ENCODE data around the gene AGAP4.
"Not testable (repeated sequence)": the region's sequence is repeated elsewhere in the genome, so short reads cannot be mapped to it uniquely, and the experiment has no call there.

The AGAP4 gene

DNA sequence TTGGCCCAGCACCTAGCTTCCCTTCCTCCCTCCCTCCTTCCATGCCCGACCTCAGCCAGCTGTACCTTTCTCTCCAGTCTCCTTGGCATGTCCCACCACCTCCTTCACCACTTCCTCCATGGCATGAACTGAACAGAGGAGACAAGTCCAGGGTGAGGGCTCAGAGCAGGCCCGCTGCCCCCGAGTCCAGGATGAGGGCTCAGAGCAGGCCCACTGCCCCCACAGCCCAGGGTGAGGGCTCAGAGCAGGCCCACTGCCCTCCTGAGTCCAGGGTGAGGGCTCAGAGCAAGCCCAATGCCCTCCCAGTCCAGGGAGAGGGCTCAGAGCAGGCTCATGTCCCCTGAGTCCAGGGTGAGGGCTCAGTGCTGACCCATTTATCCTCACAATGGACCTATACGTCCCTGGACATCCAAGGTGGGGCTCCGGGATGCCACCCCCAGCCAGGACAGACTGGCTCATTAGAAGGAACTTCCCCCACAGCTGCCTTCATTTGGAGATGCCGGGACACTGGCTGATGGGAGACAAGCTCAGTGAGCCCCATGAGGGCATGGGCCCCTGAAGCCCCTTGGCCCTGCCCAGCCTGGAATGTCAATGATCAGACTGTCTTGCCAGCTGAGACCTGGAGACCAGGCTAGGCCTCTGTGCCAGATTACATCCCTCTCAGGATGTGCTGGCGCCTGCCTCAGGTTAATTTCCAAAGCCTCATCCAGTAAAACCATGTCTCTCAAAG, 30.0 kb downstream of the AGAP4 start:
- Histone ChIP-seq H3K4me2 (ENCODE audit: low read length) (no peak overlapping the region), H3K4me1 (ENCODE audit: control insufficient read depth, low read length) (no peaks in the 10 kb centered on the region), H3K79me2 (ENCODE audit: control insufficient read depth, low read length) (no peaks in the 10 kb centered on the region), H3K9me2 (replicated peaks; ENCODE audit: control insufficient read depth, low read length) (no peaks in the 10 kb centered on the region), H3K27me3 (ENCODE audit: control insufficient read depth, low read length) (no peaks in the 10 kb centered on the region), H3K36me3 (ENCODE audit: control insufficient read depth, low read length) (no peaks in the 10 kb centered on the region), H3K9me3 (ENCODE audit: control insufficient read depth, insufficient read depth, low read length) (no peaks in the 10 kb centered on the region), H3K4me3 (ENCODE audit: low read length) (no peak overlapping the region), H3F3A (ENCODE audit: control insufficient read depth, insufficient read depth) (no peaks in the 10 kb centered on the region), H3K27ac (ENCODE audit: low read depth, low read length) (no peak overlapping the region), H4K20me1 (ENCODE audit: control insufficient read depth, insufficient read depth, low read depth, low read length) (no peaks in the 10 kb centered on the region)
- TF ChIP-seq CTCF (IDR thresholded peaks at IDR 0.05; ENCODE audit: low read depth, low read length, poor library complexity, severe bottlenecking) (no peak), EZH2phosphoT487 (IDR thresholded peaks at IDR 0.05; ENCODE audit: borderline replicate concordance, low read length) (no peak)

GRCh38 chr10:45814146-45814545, 33.2 kb downstream of the AGAP4 start:
- H3K27me3 ChIP-seq (ENCODE audit: control insufficient read depth, low read length); H3K27ac ChIP-seq (ENCODE audit: low read depth, low read length); H4K20me1 ChIP-seq (ENCODE audit: control insufficient read depth, insufficient read depth, low read depth, low read length); H3K4me1 ChIP-seq (ENCODE audit: control insufficient read depth, low read length); H3K9me2 ChIP-seq (replicated peaks; ENCODE audit: control insufficient read depth, low read length); H3K79me2 ChIP-seq (ENCODE audit: control insufficient read depth, low read length); H3K4me3 ChIP-seq (ENCODE audit: low read length); H3F3A ChIP-seq (ENCODE audit: control insufficient read depth, insufficient read depth); H3K9me3 ChIP-seq (ENCODE audit: control insufficient read depth, insufficient read depth, low read length); H3K36me3 ChIP-seq (ENCODE audit: control insufficient read depth, low read length); H3K4me2 ChIP-seq (ENCODE audit: low read length): not testable (repeated sequence)

DNA sequence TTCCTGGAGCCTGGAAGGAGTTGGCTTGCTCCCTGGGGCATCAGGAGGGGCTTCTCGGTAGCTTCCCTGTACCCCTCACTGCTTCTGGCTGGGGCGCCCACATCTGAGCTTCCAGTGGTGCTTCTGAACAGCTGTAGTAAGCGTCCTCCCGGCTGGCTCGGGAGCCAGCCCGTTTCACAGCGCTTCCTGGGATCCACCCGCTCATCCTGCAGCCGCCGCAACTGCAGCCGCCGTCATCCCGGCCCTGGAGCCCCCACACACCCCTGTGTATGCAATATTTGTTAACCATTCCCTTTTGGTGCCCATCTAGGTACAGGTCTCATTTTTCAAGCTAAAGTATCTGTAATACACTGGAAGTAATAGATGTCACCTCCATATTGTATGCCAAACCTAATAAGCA, 34.3 kb downstream of the AGAP4 start:
- H3K79me2 ChIP-seq (ENCODE audit: control insufficient read depth, low read length); H3K27ac ChIP-seq (ENCODE audit: low read depth, low read length); H3K36me3 ChIP-seq (ENCODE audit: control insufficient read depth, low read length); H3K27me3 ChIP-seq (ENCODE audit: control insufficient read depth, low read length); H3K4me2 ChIP-seq (ENCODE audit: low read length); H4K20me1 ChIP-seq (ENCODE audit: control insufficient read depth, insufficient read depth, low read depth, low read length); H3K4me1 ChIP-seq (ENCODE audit: control insufficient read depth, low read length); H3F3A ChIP-seq (ENCODE audit: control insufficient read depth, insufficient read depth); H3K9me3 ChIP-seq (ENCODE audit: control insufficient read depth, insufficient read depth, low read length); H3K4me3 ChIP-seq (ENCODE audit: low read length); H3K9me2 ChIP-seq (replicated peaks; ENCODE audit: control insufficient read depth, low read length): not testable (repeated sequence)

DNA sequence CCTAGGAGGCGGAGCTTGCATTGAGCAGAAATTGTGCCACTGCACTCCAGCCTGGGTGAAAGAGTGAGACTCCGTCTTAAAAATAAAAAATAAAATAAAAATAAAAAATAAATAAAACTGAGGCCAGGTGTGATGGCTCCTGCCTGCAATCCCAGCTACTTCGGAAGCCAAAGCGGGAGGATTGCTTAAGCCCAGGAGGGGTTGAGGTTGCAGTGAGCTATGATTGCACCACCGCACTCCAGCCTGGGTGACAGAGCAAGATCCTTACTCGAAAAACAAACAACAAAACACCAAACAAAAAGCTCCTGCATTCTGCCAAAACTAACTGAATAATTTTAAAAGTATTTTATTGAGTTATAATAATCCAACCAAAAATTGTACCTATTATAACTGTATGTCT, 36.2 kb downstream of the AGAP4 start:
- no peak overlapping the region for H3K27ac ChIP-seq (ENCODE audit: low read depth, low read length)
- H3K9me3 ChIP-seq (ENCODE audit: control insufficient read depth, insufficient read depth, low read length) = no peaks in the 10 kb centered on the region
- no peaks in the 10 kb centered on the region for H3K79me2 ChIP-seq (ENCODE audit: control insufficient read depth, low read length)
- no peak overlapping the region for H3K4me2 ChIP-seq (ENCODE audit: low read length)
- H3K4me1 ChIP-seq (ENCODE audit: control insufficient read depth, low read length) = no peaks in the 10 kb centered on the region
- H3K4me3 ChIP-seq (ENCODE audit: low read length) = no peak overlapping the region
- no peaks in the 10 kb centered on the region for H3F3A ChIP-seq (ENCODE audit: control insufficient read depth, insufficient read depth)
- no peaks in the 10 kb centered on the region for H3K9me2 ChIP-seq (replicated peaks; ENCODE audit: control insufficient read depth, low read length)
- no peaks in the 10 kb centered on the region for H4K20me1 ChIP-seq (ENCODE audit: control insufficient read depth, insufficient read depth, low read depth, low read length)
- H3K36me3 ChIP-seq (ENCODE audit: control insufficient read depth, low read length) = no peaks in the 10 kb centered on the region
- TF ChIP-seq CTCF (IDR thresholded peaks at IDR 0.05; ENCODE audit: low read depth, low read length, poor library complexity, severe bottlenecking) (no peak), EZH2phosphoT487 (IDR thresholded peaks at IDR 0.05; ENCODE audit: borderline replicate concordance, low read length) (no peak)
- H3K27me3 ChIP-seq (ENCODE audit: control insufficient read depth, low read length) = no peaks in the 10 kb centered on the region
